Measurements from ENCODE around the gene CFAP20DC.

CFAP20DC gene

GRCh38 chr3:58996730-58997129 is 53.1 kb downstream of the CFAP20DC start:
- no peaks in the 10 kb centered on the region; the same call in 1 of the 2 replicates for H3K36me3 ChIP-seq (ENCODE audit: control insufficient read depth, insufficient read depth, low read length)
- DNase-seq (ENCODE audit: low read depth, low spot score) = no peak
- no peak overlapping the region for H3K4me3 ChIP-seq (ENCODE audit: low read length)
- H3K27ac ChIP-seq (ENCODE audit: low read length) = no peak overlapping the region
- no peaks in the 10 kb centered on the region for H3K9me3 ChIP-seq (ENCODE audit: control insufficient read depth, insufficient read depth, low read length)
- H3K4me1 ChIP-seq (ENCODE audit: control insufficient read depth, insufficient read depth, low read length) = no peaks in the 10 kb centered on the region
- H3K27me3 ChIP-seq (ENCODE audit: control insufficient read depth, insufficient read depth, low read length) = no peaks in the 10 kb centered on the region
- WGBS (ENCODE audit: insufficient coverage, insufficient read length) = no CpG with 5 or more reads among the region's 5 CpGs

- H3K27me3 ChIP-seq (ENCODE audit: control insufficient read depth, insufficient read depth, low read length) = no peaks in the 10 kb centered on the region
- H3K27ac ChIP-seq (ENCODE audit: low read length) = no peak overlapping the region
- H3K4me3 ChIP-seq (ENCODE audit: low read length) = no peak overlapping the region
- peak; percentile 35 for DNase-seq (ENCODE audit: low read depth, low spot score)
- H3K36me3 ChIP-seq (ENCODE audit: control insufficient read depth, insufficient read depth, low read length) = no peaks in the 10 kb centered on the region; the same call in 1 of the 2 replicates
- H3K4me1 ChIP-seq (ENCODE audit: control insufficient read depth, insufficient read depth, low read length) = no peaks in the 10 kb centered on the region
- H3K9me3 ChIP-seq (ENCODE audit: control insufficient read depth, insufficient read depth, low read length) = no peaks in the 10 kb centered on the region
- WGBS (ENCODE audit: insufficient coverage, insufficient read length) = no CpG with 5 or more reads among the region's 6 CpGs
Measured at GRCh38 chr3:58994746-58995330, 55.0 kb downstream of the CFAP20DC start.

GRCh38 chr3:58993547-58993946 is 56.3 kb downstream of the CFAP20DC start:
- no peaks in the 10 kb centered on the region; the same call in 1 of the 2 replicates for H3K36me3 ChIP-seq (ENCODE audit: control insufficient read depth, insufficient read depth, low read length)
- no peak overlapping the region for H3K27ac ChIP-seq (ENCODE audit: low read length)
- H3K9me3 ChIP-seq (ENCODE audit: control insufficient read depth, insufficient read depth, low read length) = no peaks in the 10 kb centered on the region
- H3K4me1 ChIP-seq (ENCODE audit: control insufficient read depth, insufficient read depth, low read length) = no peaks in the 10 kb centered on the region
- WGBS (ENCODE audit: insufficient coverage, insufficient read length) = no CpG with 5 or more reads among the region's 2 CpGs
- H3K4me3 ChIP-seq (ENCODE audit: low read length) = no peak overlapping the region
- no peaks in the 10 kb centered on the region for H3K27me3 ChIP-seq (ENCODE audit: control insufficient read depth, insufficient read depth, low read length)
- DNase-seq (ENCODE audit: low read depth, low spot score) = no peak

GRCh38 chr3:58991623-58992022 is 58.2 kb downstream of the CFAP20DC start:
- DNase-seq (ENCODE audit: low read depth, low spot score) = no peak
- no peak overlapping the region for H3K27ac ChIP-seq (ENCODE audit: low read length)
- no peaks in the 10 kb centered on the region for H3K4me1 ChIP-seq (ENCODE audit: control insufficient read depth, insufficient read depth, low read length)
- H3K27me3 ChIP-seq (ENCODE audit: control insufficient read depth, insufficient read depth, low read length) = no peaks in the 10 kb centered on the region
- H3K9me3 ChIP-seq (ENCODE audit: control insufficient read depth, insufficient read depth, low read length) = no peaks in the 10 kb centered on the region
- no peaks in the 10 kb centered on the region; the same call in 1 of the 2 replicates for H3K36me3 ChIP-seq (ENCODE audit: control insufficient read depth, insufficient read depth, low read length)
- H3K4me3 ChIP-seq (ENCODE audit: low read length) = no peak overlapping the region
- WGBS (ENCODE audit: insufficient coverage, insufficient read length) = no CpG with 5 or more reads among the region's 5 CpGs

GRCh38 chr3:58991026-58991425 is 58.8 kb downstream of the CFAP20DC start:
- no peak for DNase-seq (ENCODE audit: low read depth, low spot score)
- Histone ChIP-seq H3K27ac (ENCODE audit: low read length) (no peak overlapping the region), H3K9me3 (ENCODE audit: control insufficient read depth, insufficient read depth, low read length) (no peaks in the 10 kb centered on the region), H3K27me3 (ENCODE audit: control insufficient read depth, insufficient read depth, low read length) (no peaks in the 10 kb centered on the region), H3K4me3 (ENCODE audit: low read length) (no peak overlapping the region), H3K4me1 (ENCODE audit: control insufficient read depth, insufficient read depth, low read length) (no peaks in the 10 kb centered on the region), H3K36me3 (ENCODE audit: control insufficient read depth, insufficient read depth, low read length) (no peaks in the 10 kb centered on the region; the same call in 1 of the 2 replicates)

GRCh38 chr3:58989955-58990354 is 59.9 kb downstream of the CFAP20DC start:
- no peaks in the 10 kb centered on the region; the same call in 1 of the 2 replicates for H3K36me3 ChIP-seq (ENCODE audit: control insufficient read depth, insufficient read depth, low read length)
- no peak for DNase-seq (ENCODE audit: low read depth, low spot score)
- H3K27me3 ChIP-seq (ENCODE audit: control insufficient read depth, insufficient read depth, low read length) = no peaks in the 10 kb centered on the region
- no peak overlapping the region for H3K27ac ChIP-seq (ENCODE audit: low read length)
- H3K4me3 ChIP-seq (ENCODE audit: low read length) = no peak overlapping the region
- H3K4me1 ChIP-seq (ENCODE audit: control insufficient read depth, insufficient read depth, low read length) = no peaks in the 10 kb centered on the region
- H3K9me3 ChIP-seq (ENCODE audit: control insufficient read depth, insufficient read depth, low read length) = no peaks in the 10 kb centered on the region

GRCh38 chr3:58989163-58989562 is 60.7 kb downstream of the CFAP20DC start:
- DNase-seq (ENCODE audit: low read depth, low spot score) = no peak
- Histone ChIP-seq H3K9me3 (ENCODE audit: control insufficient read depth, insufficient read depth, low read length) (no peaks in the 10 kb centered on the region), H3K4me1 (ENCODE audit: control insufficient read depth, insufficient read depth, low read length) (no peaks in the 10 kb centered on the region), H3K4me3 (ENCODE audit: low read length) (no peak overlapping the region), H3K27me3 (ENCODE audit: control insufficient read depth, insufficient read depth, low read length) (no peaks in the 10 kb centered on the region), H3K27ac (ENCODE audit: low read length) (no peak overlapping the region), H3K36me3 (ENCODE audit: control insufficient read depth, insufficient read depth, low read length) (no peaks in the 10 kb centered on the region; the same call in 1 of the 2 replicates)

- Histone ChIP-seq H3K9me3 (ENCODE audit: control insufficient read depth, insufficient read depth, low read length) (no peaks in the 10 kb centered on the region), H3K27me3 (ENCODE audit: control insufficient read depth, insufficient read depth, low read length) (no peaks in the 10 kb centered on the region), H3K27ac (ENCODE audit: low read length) (no peak overlapping the region), H3K4me1 (ENCODE audit: control insufficient read depth, insufficient read depth, low read length) (no peaks in the 10 kb centered on the region), H3K36me3 (ENCODE audit: control insufficient read depth, insufficient read depth, low read length) (no peaks in the 10 kb centered on the region; the same call in 1 of the 2 replicates), H3K4me3 (ENCODE audit: low read length) (no peak overlapping the region)
- no peak for DNase-seq (ENCODE audit: low read depth, low spot score)
- no CpG with 5 or more reads among the region's 3 CpGs for WGBS (ENCODE audit: insufficient coverage, insufficient read length)
Measured at GRCh38 chr3:58988041-58988440, 61.8 kb downstream of the CFAP20DC start.

- Histone ChIP-seq H3K4me3 (ENCODE audit: low read length) (no peak overlapping the region), H3K27ac (ENCODE audit: low read length) (no peak overlapping the region), H3K4me1 (ENCODE audit: control insufficient read depth, insufficient read depth, low read length) (no peaks in the 10 kb centered on the region), H3K36me3 (ENCODE audit: control insufficient read depth, insufficient read depth, low read length) (no peaks in the 10 kb centered on the region; the same call in 1 of the 2 replicates), H3K9me3 (ENCODE audit: control insufficient read depth, insufficient read depth, low read length) (no peaks in the 10 kb centered on the region), H3K27me3 (ENCODE audit: control insufficient read depth, insufficient read depth, low read length) (no peaks in the 10 kb centered on the region)
- WGBS (ENCODE audit: insufficient coverage, insufficient read length) = no CpG with 5 or more reads among the region's 4 CpGs
- no peak for DNase-seq (ENCODE audit: low read depth, low spot score)
Measured at GRCh38 chr3:58986654-58987053, 63.2 kb downstream of the CFAP20DC start.

- no peaks in the 10 kb centered on the region for H3K27me3 ChIP-seq (ENCODE audit: control insufficient read depth, insufficient read depth, low read length)
- WGBS (ENCODE audit: insufficient coverage, insufficient read length) = no CpG with 5 or more reads among the region's 4 CpGs
- no peaks in the 10 kb centered on the region for H3K36me3 ChIP-seq (ENCODE audit: control insufficient read depth, insufficient read depth, low read length)
- H3K9me3 ChIP-seq (ENCODE audit: control insufficient read depth, insufficient read depth, low read length) = no peaks in the 10 kb centered on the region
- no peaks in the 10 kb centered on the region for H3K4me1 ChIP-seq (ENCODE audit: control insufficient read depth, insufficient read depth, low read length)
- DNase-seq (ENCODE audit: low read depth, low spot score) = no peak
- H3K4me3 ChIP-seq (ENCODE audit: low read length) = no peak overlapping the region
- H3K27ac ChIP-seq (ENCODE audit: low read length) = no peak overlapping the region
Measured at GRCh38 chr3:58979840-58980239, 70.0 kb downstream of the CFAP20DC start.

GRCh38 chr3:58973796-58974195 is 76.0 kb downstream of the CFAP20DC start:
- H3K27me3 ChIP-seq (ENCODE audit: control insufficient read depth, insufficient read depth, low read length) = 0 out of 2 replicates have a peak, but pooled peaks cover 1% of the 10 kb centered on the region
- H3K9me3 ChIP-seq (ENCODE audit: control insufficient read depth, insufficient read depth, low read length) = no peaks in the 10 kb centered on the region
- no peak overlapping the region for H3K27ac ChIP-seq (ENCODE audit: low read length)
- no peaks in the 10 kb centered on the region for H3K4me1 ChIP-seq (ENCODE audit: control insufficient read depth, insufficient read depth, low read length)
- H3K36me3 ChIP-seq (ENCODE audit: control insufficient read depth, insufficient read depth, low read length) = no peaks in the 10 kb centered on the region
- DNase-seq (ENCODE audit: low read depth, low spot score) = no peak
- H3K4me3 ChIP-seq (ENCODE audit: low read length) = no peak overlapping the region
- no CpG with 5 or more reads among the region's 3 CpGs for WGBS (ENCODE audit: insufficient coverage, insufficient read length)
